ENCODE measurements around the gene MOCS1. TPM values are rescaled to one million over a fixed set of nuclear protein-coding genes. Genes with fewer than 3 reads are reported as not detected.

The MOCS1 gene
- total RNA-seq, 1 experiment from 2014 or later, result not detected

- no peak overlapping the region for H3K4me3 ChIP-seq
- no peaks in the 10 kb centered on the region for H3K9me3 ChIP-seq (ENCODE audit: insufficient read depth, low read depth)
- no peaks in the 10 kb centered on the region for H3K36me3 ChIP-seq (ENCODE audit: low read depth)
- H4K20me1 ChIP-seq (ENCODE audit: insufficient read depth), result no peaks in the 10 kb centered on the region
- H3K4me2 ChIP-seq, result no peak overlapping the region
- BruUV-seq (replicated peaks), result no TSS peak
- H3K79me2 ChIP-seq (ENCODE audit: low read depth), result no peaks in the 10 kb centered on the region
- peaks cover 34% of the 10 kb centered on the region for H3K27me3 ChIP-seq (ENCODE audit: insufficient read depth, low read depth)
- no peaks in the 10 kb centered on the region for H3K9me2 ChIP-seq (ENCODE audit: insufficient read depth)
- H3F3A ChIP-seq (ENCODE audit: insufficient read depth, low read depth), result no peaks in the 10 kb centered on the region
- TF ChIP-seq EZH2 (IDR thresholded peaks at IDR 0.05; ENCODE audit: low read depth) (no peak), CTCF (conservative IDR thresholded peaks at IDR 0.05) (no peak)
- H3K27ac ChIP-seq, result no peak overlapping the region
- POLR2A ChIA-PET (ENCODE audit: unreplicated experiment), result no interaction called here
- CTCF ChIA-PET, result no interaction called here
- H3K4me1 ChIP-seq (replicated peaks; ENCODE audit: insufficient read depth), result no peaks in the 10 kb centered on the region
- intact Hi-C loops (cut with micrococcal nuclease; ENCODE audit: unreplicated experiment), result no loop called here
- no peak overlapping the region for H2AFZ ChIP-seq
- DNase-seq, result no peak
Measured at GRCh38 chr6:39891976-39892375, 42.3 kb downstream of the MOCS1 start.

GRCh38 chr6:39891353-39891752 is 42.9 kb downstream of the MOCS1 start:
- CTCF ChIA-PET, result no interaction called here
- H3K27ac ChIP-seq, result no peak overlapping the region
- POLR2A ChIA-PET (ENCODE audit: unreplicated experiment), result interaction anchor here (0.7 kb wide), 1 partner anchor 1342 kb away, joined by 3 read pairs; no protein-coding TSS in a partner anchor
- TF ChIP-seq EZH2 (IDR thresholded peaks at IDR 0.05; ENCODE audit: low read depth) (no peak), CTCF (conservative IDR thresholded peaks at IDR 0.05) (no peak)
- peaks cover 40% of the 10 kb centered on the region for H3K27me3 ChIP-seq (ENCODE audit: insufficient read depth, low read depth)
- no peaks in the 10 kb centered on the region for H3K9me2 ChIP-seq (ENCODE audit: insufficient read depth)
- intact Hi-C loops (cut with micrococcal nuclease; ENCODE audit: unreplicated experiment), result no loop called here
- DNase-seq, result no peak
- no peaks in the 10 kb centered on the region for H3F3A ChIP-seq (ENCODE audit: insufficient read depth, low read depth)
- no peaks in the 10 kb centered on the region for H3K4me1 ChIP-seq (replicated peaks; ENCODE audit: insufficient read depth)
- no peak overlapping the region for H2AFZ ChIP-seq
- BruUV-seq (replicated peaks), result no TSS peak
- H3K4me3 ChIP-seq, result no peak overlapping the region
- H4K20me1 ChIP-seq (ENCODE audit: insufficient read depth), result no peaks in the 10 kb centered on the region
- H3K4me2 ChIP-seq, result no peak overlapping the region
- no peaks in the 10 kb centered on the region for H3K36me3 ChIP-seq (ENCODE audit: low read depth)
- H3K9me3 ChIP-seq (ENCODE audit: insufficient read depth, low read depth), result no peaks in the 10 kb centered on the region
- no peaks in the 10 kb centered on the region for H3K79me2 ChIP-seq (ENCODE audit: low read depth)

GRCh38 chr6:39889229-39889628 is 45.0 kb downstream of the MOCS1 start:
- Histone ChIP-seq H3K4me1 (replicated peaks; ENCODE audit: insufficient read depth) (no peaks in the 10 kb centered on the region), H2AFZ (no peak overlapping the region), H3K79me2 (ENCODE audit: low read depth) (no peaks in the 10 kb centered on the region), H3K4me2 (no peak overlapping the region), H4K20me1 (ENCODE audit: insufficient read depth) (no peaks in the 10 kb centered on the region), H3K4me3 (no peak overlapping the region), H3F3A (ENCODE audit: insufficient read depth, low read depth) (no peaks in the 10 kb centered on the region), H3K27ac (no peak overlapping the region), H3K36me3 (ENCODE audit: low read depth) (no peaks in the 10 kb centered on the region), H3K27me3 (ENCODE audit: insufficient read depth, low read depth) (peaks cover 55% of the 10 kb centered on the region), H3K9me2 (ENCODE audit: insufficient read depth) (no peaks in the 10 kb centered on the region), H3K9me3 (ENCODE audit: insufficient read depth, low read depth) (no peaks in the 10 kb centered on the region)
- no TSS peak for BruUV-seq (replicated peaks)
- intact Hi-C loops (cut with micrococcal nuclease; ENCODE audit: unreplicated experiment), result no loop called here
- ChIA-PET CTCF (no interaction called here), POLR2A (ENCODE audit: unreplicated experiment) (no interaction called here)
- no peak for DNase-seq
- TF ChIP-seq EZH2 (IDR thresholded peaks at IDR 0.05; ENCODE audit: low read depth) (no peak), CTCF (conservative IDR thresholded peaks at IDR 0.05) (no peak)
